ENCODE measurements around the gene POU6F2. TPM values are rescaled to one million over a fixed set of nuclear protein-coding genes. Genes with fewer than 3 reads are reported as not detected.

POU6F2 gene
- total RNA-seq, 1 experiment from 2014 or later = 0.19 TPM

DNA sequence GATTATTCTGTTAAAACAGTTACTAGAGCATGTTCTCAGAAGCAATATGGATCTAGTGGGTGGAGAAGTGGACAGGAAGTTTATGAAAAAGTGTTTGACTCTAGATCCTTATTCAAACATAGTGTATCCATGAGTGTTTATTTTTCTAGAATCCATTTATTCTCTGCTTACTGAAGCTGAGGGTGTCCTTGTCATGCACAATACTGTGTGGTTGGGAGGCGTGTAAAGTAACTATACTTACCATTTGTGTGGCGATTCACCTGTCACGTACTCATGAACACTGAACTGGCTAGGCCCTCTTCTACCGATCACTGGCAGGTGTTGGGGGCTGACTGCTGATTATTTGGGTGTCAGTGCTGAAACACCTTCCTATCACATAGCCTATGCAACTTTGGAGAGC lies 74.0 kb downstream of the POU6F2 start:
- H3K27ac Mint-ChIP-seq (ENCODE audit: low read depth, unreplicated experiment) = no peak overlapping the region
- TF ChIP-seq CTCF (IDR thresholded peaks at IDR 0.05; ENCODE audit: unreplicated experiment) = no peak
- H3K4me3 Mint-ChIP-seq (ENCODE audit: unreplicated experiment) = no peak overlapping the region
- no peaks in the 10 kb centered on the region for H3K9me3 Mint-ChIP-seq (ENCODE audit: unreplicated experiment)
- intact Hi-C loops (cut with micrococcal nuclease) = no loop called here
- CTCF ChIA-PET = interaction anchor here (0.7 kb wide), 3 partner anchors 11 to 85 kb away, joined by 3 to 4 read pairs (median 3); no protein-coding TSS in a partner anchor
- DNase-seq (ENCODE audit: unreplicated experiment) = no peak
- no peaks in the 10 kb centered on the region for H3K4me1 Mint-ChIP-seq (ENCODE audit: insufficient read depth, unreplicated experiment)
- POLR2A ChIA-PET = interaction anchor here (0.7 kb wide), 1 partner anchor 10 kb away, joined by 3 read pairs; no protein-coding TSS in a partner anchor
- no peaks in the 10 kb centered on the region for H3K36me3 Mint-ChIP-seq (ENCODE audit: insufficient read depth, unreplicated experiment)
- no TSS peak for BruUV-seq (replicated peaks)
- H3K27me3 Mint-ChIP-seq (ENCODE audit: insufficient read depth, unreplicated experiment) = peaks cover 100% of the 10 kb centered on the region

- Mint-ChIP-seq H3K27ac (ENCODE audit: low read depth, unreplicated experiment) (no peak overlapping the region), H3K4me1 (ENCODE audit: insufficient read depth, unreplicated experiment) (no peaks in the 10 kb centered on the region), H3K27me3 (ENCODE audit: insufficient read depth, unreplicated experiment) (peaks cover 89% of the 10 kb centered on the region), H3K9me3 (ENCODE audit: unreplicated experiment) (no peaks in the 10 kb centered on the region), H3K36me3 (ENCODE audit: insufficient read depth, unreplicated experiment) (no peaks in the 10 kb centered on the region), H3K4me3 (ENCODE audit: unreplicated experiment) (no peak overlapping the region)
- BruUV-seq (replicated peaks) = no TSS peak
- ChIA-PET CTCF (interaction anchor here (0.6 kb wide), 2 partner anchors 39 to 285 kb away, joined by 3 read pairs; no protein-coding TSS in a partner anchor), POLR2A (no interaction called here)
- TF ChIP-seq CTCF (IDR thresholded peaks at IDR 0.05; ENCODE audit: unreplicated experiment) = no peak
- no peak for DNase-seq (ENCODE audit: unreplicated experiment)
- intact Hi-C loops (cut with micrococcal nuclease) = no loop called here
Observed at GRCh38 chr7:39054731-39055130, 77.0 kb downstream of the POU6F2 start.

DNA sequence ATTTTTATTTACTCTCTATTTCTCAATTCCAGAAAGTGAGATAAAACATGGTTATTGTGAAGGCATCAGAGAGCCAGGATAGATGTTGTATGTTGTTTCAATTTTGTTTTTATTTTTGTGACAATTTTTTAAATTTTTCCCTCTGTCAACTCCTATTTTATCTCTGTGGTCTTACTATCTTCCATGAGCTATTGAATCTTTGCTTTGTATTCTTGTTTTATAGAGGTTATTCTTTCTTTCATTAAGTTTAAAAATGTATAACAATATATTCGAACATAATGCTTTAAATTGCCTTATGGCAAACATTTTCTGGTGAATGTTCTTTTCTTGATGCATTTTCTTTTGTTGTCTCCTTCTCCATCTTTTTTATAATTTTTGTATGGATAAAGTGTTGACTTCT lies 78.4 kb downstream of the POU6F2 start:
- H3K4me1 Mint-ChIP-seq (ENCODE audit: insufficient read depth, unreplicated experiment) = no peaks in the 10 kb centered on the region
- POLR2A ChIA-PET = no interaction called here
- no peak for DNase-seq (ENCODE audit: unreplicated experiment)
- H3K36me3 Mint-ChIP-seq (ENCODE audit: insufficient read depth, unreplicated experiment) = no peaks in the 10 kb centered on the region
- CTCF ChIA-PET = no interaction called here
- no peak overlapping the region for H3K4me3 Mint-ChIP-seq (ENCODE audit: unreplicated experiment)
- no peak overlapping the region for H3K27ac Mint-ChIP-seq (ENCODE audit: low read depth, unreplicated experiment)
- no TSS peak for BruUV-seq (replicated peaks)
- peaks cover 85% of the 10 kb centered on the region for H3K27me3 Mint-ChIP-seq (ENCODE audit: insufficient read depth, unreplicated experiment)
- intact Hi-C loops (cut with micrococcal nuclease) = no loop called here
- TF ChIP-seq CTCF (IDR thresholded peaks at IDR 0.05; ENCODE audit: unreplicated experiment) = no peak
- no peaks in the 10 kb centered on the region for H3K9me3 Mint-ChIP-seq (ENCODE audit: unreplicated experiment)

GRCh38 chr7:39062811-39063210 lies 85.1 kb downstream of the POU6F2 start:
- Mint-ChIP-seq H3K4me1 (ENCODE audit: insufficient read depth, unreplicated experiment) (no peaks in the 10 kb centered on the region), H3K36me3 (ENCODE audit: insufficient read depth, unreplicated experiment) (no peaks in the 10 kb centered on the region), H3K4me3 (ENCODE audit: unreplicated experiment) (no peak overlapping the region), H3K9me3 (ENCODE audit: unreplicated experiment) (no peaks in the 10 kb centered on the region), H3K27me3 (ENCODE audit: insufficient read depth, unreplicated experiment) (peaks cover 71% of the 10 kb centered on the region), H3K27ac (ENCODE audit: low read depth, unreplicated experiment) (no peak overlapping the region)
- intact Hi-C loops (cut with micrococcal nuclease) = no loop called here
- no peak for TF ChIP-seq CTCF (IDR thresholded peaks at IDR 0.05; ENCODE audit: unreplicated experiment)
- ChIA-PET POLR2A (no interaction called here), CTCF (no interaction called here)
- no peak for DNase-seq (ENCODE audit: unreplicated experiment)
- no TSS peak for BruUV-seq (replicated peaks)

Measured in MCF 10A (cell line).